NCI-H1048 (cell line): ENCODE data around the gene PDIK1L.
A peak's percentile ranks its signal among the peaks of the same experiment; 100 is the strongest.

Experiments
- DNase-seq: peaks from one replicate; lab custom pipeline; 2025; lab: John Stamatoyannopoulos, UW

Gene PDIK1L

DNA sequence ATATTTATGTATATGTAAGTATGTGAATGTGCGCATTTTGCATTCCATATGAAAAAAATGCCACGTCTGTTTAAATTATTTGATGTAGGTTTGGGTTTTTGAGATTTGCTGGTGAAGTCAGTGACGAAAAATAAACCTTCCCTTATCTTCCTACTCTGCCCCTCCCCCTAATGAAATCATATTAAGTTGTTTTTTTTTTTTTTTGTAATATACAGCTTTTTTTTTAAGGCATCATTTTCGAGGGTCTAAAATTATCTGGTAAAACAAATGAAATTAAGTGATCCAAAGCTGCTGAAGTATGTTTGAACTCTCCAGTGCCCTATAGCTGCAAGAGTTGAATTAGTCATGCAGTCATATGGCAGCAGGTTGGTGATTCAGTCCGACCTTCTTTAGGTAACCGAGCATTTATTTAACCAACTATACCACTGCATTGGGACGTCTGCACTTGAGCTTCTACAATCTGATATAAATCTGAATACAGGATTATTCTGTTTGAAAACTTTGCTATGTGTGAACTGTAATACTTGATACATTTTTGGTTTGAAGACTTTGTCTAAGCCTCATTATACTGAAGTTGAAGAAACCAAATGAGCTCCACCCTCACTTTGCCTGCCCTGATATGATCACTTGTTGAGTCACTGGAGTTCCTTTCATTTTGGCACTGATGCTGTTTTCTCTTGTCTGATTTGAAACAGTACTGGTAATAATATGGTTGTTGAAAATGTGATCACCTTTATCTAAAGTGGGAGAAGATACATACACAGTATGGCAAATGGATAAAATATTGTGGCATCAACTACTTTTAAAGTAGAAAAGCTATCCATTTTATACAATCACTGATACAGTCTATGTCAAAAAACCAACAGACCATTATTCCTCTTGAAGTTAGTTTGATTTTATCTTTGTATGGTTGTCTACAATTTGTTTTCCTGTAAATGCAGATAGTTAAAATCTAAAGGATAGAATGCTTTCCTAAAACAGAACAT lies 11.7 kb downstream of the PDIK1L start:
- no peak for DNase-seq

DNA sequence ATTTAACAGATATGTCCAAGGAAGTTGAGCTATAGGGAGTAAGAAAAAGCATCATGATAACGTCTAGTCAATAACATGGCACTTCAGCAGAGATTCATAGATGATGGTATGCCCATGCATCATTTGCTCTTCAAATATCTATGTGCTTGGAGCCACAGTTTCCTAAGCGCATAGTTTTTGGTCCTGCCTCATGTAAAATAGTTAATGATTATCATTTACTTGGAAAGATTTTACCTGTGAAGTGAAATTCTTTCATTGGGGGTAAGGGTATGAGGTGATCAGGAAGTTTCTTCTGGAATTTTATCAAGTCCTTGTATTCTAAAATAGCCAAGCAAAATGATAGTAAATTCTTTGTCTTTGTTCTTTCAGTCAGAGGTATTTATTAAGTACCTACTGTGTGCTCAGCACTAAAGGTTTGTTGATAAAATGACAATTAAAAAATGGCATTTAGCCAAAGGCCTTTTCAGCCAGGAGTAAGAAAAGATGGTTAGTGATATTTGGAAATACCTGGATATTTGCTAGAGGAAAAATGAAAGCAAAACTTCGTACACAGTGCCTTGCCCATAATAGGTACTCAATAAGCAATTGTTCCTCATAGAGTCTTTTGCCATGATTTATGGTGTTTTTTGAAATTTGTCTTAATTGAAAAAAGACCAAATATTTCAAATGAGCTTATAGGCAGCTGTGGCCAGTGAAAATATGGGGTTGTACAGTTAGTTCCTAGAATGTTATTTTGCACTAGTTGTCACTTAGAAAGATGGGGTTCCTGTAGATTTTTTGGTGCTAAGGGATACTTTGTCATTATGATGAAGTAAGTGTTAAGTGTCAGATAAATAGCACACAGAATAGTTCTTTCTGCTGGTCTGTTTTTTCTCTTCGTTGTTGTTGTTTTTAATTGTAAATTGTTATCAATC lies 13.1 kb downstream of the PDIK1L start:
- no peak for DNase-seq

DNA sequence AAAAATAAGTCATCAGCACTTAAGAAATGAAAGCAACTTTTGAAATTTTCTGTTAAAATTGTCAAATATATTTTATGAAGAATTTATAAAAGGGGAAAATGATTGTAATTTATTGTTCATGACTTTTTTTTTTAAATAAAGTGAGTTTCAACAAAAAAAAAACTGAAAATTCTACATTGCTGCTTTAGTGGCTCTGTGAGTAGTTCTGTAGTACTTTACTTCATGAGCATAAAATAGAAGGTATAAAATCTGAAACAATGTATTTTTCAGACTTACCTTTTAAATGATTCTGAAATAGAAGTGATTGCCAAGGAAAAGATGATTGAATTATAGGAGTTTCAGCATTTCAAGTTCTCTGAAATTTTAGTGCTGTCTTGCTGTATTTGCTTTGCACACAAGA lies 13.8 kb downstream of the PDIK1L start:
- DNase-seq: no peak

DNA sequence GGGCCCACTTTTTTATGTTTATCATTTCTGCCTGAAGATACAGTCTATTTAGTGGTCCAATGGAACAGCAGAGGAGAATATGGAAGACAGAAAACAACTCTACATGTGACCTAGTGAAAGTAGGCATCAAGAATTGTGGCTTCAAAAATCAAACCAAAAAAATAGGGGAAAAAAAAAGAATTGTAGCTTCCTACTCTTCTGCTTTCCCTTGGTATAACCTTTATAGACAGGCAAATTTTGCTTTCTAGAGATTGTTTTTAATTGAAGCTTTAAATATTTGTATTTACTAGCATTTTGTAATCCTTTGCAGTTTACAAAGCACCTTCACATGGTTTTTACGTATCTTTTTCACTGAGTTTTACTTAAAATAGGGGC lies 14.3 kb downstream of the PDIK1L start:
- DNase-seq: no peak

DNA sequence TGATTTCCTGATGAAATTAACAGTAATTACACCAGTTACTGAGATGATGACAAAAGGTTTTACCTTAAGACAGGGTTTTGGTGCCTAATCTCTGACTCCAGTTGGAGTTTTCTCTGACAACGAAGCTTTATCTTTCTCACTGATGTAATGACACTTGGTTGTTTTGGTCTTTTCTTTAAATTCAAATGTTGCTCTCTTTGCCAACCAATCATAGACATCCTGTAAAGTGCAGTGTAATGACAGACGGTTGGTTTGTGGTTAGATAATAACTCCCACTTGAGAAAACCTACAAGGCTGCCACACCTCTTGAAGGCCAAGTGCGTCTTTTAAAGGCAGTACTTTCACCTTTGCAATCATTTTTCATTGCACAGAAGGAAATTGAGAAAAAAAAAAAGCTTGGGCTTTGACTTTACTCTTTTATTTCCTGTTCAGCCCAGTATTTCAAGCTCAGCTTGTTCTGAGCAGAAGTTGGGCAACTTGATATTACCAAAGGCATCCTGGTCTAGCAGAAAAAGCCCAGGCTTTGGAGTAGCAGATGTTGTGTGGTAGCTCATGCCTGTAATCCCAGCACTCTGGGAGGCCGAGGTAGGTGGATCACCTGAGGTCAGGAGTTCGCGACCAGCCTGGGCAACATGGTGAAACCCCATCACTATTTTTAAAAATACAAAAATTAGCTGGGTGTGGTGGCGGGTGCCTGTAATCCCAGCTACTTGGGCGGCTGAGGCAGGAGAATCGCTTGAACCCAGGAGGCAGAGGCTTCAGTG lies 14.9 kb downstream of the PDIK1L start:
- peak; percentile 33 for DNase-seq

DNA sequence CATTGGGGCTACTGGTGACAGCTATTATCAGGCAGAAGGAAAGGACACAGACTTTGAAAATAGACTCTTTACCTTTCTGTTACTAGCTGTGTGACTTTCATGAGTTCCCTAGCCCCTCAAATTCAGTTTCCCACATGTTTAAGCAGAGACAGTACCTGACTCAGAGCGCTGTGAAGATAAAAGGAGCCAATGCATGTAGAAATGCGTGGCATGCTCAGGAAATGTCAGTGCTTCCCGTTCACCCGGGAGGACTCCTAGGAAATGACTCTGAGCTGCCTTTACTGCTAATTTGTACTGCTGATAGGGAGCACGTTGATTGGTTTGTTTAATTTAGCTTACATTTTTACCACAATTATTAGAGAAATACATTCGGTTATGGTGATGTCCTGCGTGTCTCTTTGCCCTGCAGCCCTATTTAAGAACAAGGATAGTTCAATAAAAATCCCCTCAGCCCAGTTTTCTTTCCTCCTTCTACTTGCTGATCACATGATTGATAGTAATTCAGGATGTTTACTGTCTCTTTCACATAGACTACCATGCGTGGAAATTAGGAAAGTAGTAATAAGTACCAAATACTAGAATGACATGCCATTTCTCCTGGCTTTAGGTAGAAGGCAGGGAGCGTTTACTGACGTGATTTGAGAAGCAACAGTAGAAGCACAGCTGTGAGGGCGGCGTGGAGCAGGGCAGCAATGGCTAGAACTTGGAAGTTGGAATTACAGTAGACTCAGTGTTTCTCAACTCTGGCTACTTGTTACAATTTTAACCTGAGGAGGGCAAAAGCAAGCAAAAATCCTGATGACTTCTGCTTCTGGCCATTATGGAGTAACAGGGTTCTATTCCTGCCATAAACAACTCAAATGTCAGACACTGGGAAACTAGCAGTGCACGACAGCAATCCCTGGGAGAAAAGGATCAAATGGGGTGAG lies 15.9 kb downstream of the PDIK1L start:
- DNase-seq: no peak

DNA sequence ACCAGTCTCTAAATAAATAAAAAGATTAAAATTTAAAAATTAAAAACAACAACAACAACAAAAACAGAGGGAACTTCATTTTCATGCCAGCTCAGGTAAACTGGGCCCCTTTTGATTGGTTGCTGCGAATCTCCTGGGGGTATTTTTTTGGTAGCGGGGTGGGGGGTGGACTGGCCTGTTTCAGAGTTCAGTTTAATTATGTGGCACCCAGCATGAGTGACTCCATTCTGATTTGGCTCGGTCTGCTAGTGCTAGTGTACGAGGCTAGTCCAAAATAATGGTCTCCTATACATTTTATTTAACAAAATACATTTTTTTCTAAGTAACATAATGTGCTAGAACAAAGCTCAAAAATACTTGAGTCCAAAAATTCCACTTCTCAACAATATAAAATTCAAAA lies 18.2 kb downstream of the PDIK1L start:
- DNase-seq: no peak

DNA sequence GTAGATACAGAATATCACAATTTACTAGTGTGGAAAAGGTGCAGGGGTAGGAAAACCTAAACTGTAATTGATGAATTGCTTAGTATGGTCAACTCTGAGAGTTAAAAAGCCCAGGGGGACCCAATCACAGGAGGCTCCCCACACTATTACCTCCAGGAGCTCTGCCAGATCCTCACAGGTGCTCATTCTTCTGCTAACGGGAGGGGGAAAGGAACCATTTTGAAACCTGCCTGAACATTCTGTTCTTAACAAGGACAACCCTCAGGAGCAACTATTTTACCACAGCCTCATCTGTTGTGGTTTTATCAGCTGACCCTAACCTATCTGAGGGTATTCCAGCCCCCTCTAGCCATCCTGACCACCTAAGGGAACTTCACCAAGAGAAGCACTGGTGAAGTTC lies 19.1 kb downstream of the PDIK1L start:
- no peak for DNase-seq

DNA sequence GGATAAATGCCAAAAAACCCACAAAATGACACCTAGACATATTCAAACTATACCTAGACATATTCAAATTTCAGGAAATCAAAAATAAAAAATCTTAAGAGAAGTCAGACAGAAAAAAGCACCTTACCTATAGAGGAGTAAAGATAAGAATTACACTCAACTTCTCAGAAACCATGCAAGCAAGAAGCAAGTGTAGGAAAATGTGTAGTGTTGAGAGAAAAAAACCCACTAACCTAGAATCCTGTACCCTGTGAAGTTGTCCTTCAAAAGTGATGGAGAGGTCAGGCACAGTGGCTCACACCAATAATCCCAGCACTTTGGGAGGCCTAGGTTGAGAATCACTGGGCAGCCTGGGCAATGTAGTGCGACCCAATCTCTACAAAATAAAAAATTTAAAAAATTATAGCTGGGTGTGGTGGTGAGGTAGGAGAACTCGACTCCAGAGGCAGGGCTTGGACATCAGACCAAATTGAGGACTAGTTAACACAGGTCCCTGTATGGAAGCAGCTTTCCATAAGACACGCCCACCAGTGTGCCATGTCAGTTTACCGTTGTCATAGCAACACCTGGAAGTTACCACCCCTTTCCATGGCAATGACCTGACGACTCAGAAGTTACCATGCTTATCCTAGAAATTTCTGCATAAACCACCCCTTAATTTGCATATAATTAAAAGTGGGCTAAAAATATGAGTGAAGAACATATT lies 20.7 kb downstream of the PDIK1L start:
- DNase-seq: no peak

DNA sequence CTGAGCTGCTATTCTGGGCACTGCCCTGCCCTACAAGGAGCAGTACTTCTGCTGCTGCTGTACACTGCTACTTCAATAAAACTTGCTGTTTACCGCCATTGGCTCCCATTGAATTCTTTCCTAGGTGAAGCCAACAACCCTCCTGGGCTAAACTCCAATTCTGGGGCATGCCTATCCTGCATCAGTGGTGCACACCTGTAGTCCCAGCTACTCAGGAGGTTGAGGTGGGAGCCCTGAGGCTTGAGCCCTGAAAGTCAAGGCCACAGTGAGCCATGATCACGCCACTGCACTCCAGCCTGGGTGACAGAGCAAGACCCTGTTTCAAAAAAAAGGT lies 21.2 kb downstream of the PDIK1L start:
- DNase-seq: no peak

DNA sequence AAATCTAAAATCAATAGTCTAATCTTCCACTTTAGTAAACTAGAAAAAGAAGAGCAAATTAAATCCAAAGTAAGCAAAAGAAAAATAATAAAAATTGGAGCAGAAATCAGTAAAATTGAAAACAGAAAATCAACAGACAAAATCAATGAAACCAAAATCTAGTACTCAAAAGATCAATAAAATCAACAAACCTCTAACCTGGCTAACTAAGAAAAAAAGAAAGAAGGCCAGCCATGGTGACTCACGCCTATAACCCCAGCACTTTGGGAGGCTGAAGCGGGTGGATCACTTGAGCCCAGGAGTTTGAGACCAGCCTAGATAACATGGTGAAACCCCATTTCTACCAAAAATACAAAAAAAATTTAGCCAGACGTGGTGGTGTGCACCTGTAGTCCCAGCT lies 22.8 kb downstream of the PDIK1L start:
- no peak for DNase-seq

DNA sequence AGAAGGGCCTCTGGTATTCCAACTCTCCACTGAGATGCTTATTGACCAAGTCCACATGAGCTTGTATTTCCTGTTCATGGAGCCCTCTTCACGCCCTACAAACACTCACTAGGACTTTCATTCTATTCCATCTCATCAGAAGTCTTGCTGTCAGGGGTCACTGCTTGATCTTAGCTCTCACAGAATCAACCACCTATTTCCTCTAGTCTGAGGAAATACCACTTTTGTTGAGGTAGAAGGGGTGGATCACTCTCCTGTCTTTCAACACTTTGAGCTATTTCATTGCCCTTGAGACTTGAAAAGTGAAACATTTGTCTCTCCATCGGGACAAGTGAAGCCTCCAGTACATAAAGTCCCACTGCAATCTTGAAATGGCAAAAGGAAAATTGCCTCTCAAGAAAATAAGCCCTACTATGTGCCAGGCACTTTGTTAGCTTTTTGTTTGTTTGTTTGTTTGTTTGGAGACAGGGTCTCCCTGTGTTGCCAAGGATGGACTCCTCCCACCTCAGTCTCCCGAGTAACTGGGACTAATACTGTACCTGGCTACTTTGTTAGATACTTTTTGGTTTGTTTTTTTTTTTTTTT lies 27.4 kb downstream of the PDIK1L start:
- DNase-seq: no peak

DNA sequence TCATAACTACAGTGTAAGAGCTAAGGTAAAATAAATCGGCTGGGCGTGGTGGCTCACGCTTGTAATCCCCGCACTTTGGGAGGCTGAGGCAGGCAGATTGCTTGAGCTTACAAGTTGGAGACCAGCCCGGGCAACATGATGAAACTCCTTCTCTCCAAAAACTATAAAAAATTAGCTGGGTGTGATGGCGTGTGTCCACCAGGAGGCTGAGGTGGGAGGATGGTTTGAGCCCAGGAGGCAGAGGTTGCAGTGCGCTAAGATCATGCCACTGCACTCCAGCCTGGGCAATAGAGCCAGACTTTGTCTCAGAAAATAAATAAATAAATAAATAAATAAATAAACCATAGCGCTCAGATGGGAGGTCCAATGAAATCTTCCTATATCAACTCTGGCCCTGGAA lies 30.5 kb downstream of the PDIK1L start:
- DNase-seq: no peak

DNA sequence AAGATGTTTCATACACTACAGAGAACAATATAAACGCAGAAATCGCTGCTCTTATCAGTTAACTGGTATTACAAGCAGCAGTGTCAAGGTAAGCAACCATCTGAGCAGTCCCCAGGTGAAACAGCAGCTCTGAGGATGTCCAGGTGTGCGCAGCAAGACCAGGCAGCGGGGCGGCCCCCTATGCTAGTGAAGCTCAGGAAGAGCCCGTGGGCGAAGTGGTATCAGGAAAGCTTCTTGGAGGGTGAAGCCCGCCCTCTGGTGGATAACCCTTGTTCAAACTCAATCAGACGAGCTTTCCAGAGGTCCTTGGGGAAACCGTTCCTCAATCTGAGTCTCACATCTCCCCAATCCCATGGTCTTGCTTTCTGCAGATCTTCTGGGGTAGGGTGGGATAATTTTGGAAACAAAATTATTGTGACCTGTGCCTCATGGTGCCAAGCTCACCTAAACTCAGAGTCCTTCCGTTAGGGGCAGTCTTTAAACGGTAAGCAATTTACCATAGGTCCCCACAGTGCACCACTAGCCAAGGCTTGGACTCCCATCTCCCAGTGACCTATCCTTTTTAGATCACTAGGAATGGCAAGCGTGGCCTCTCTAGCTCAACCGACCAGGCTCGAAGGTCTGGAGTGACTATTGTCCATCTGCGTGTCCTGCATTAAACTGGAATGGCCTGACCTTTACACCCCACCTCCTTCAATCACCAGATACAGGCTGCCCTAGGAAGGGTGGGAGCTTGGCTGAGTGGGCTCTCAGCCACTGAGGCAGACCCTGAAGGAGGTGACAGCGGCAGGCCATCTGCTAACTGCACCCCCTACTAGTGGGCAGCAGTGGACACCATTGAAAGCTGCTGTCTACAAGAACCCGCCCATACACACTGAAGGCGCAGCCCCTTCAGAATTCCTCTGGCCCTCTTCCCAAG lies 33.7 kb downstream of the PDIK1L start:
- DNase-seq: peak; percentile 74

DNA sequence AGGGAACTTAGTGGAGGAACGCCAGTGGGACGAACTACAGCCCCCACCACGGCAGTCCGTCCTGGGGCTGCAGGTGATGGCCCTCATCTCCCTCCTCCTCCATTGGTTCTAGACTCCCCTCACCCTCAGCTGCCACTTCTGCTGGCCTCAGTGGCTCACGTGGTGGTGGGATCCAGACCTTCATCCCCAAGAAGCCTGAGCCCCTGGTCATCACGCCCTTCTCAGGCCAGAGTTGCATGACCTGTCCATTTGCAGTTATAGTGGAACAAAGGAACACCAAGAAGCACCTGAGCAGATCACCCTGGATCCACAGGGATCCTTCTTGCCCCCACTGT lies 34.3 kb downstream of the PDIK1L start:
- no peak for DNase-seq

DNA sequence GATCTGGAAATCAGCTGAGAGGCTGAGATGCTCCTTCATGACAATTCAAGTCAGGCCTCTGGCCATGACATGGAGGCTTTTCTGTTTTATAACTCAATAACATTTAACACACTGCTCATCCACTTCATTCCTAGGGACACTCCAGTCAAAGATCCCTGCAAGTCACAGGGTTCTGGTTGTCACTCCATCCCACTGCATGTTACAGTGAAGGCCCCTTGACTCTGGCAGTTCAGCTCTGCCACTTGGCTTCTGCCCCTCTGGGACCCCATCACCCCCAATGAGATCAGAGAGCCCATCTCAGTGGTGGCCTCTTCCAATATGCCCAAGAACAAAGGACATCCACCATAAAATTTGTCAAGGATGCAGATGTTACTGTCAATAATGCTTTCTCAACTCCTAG lies 37.3 kb downstream of the PDIK1L start:
- no peak for DNase-seq

DNA sequence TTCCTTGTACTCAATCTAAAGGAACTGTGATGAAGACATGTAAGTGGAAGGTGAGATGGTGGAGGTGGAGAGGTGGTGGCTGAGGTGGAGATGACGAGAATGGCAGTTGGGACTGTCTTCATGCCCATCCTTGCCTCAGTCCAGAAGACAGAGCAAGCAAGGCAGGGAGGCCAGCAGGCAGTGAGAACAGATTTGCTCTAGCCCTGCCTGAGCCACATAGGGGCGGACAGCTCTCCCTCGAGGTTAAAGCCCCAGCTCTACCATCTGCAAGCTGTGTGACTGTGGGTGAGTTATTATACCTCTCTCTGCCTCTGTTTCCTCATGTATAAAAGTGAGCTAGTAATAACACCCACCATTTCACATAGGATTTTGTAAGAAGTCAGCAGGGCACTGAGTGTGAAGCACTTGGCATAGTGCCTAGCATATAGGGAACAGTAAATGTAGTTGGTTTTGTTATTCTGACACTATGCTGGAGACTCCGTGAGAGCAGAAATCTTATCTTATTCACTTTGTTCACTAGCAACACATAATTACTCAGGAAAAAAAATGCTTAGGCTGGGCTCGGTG lies 42.4 kb downstream of the PDIK1L start:
- no peak for DNase-seq

DNA sequence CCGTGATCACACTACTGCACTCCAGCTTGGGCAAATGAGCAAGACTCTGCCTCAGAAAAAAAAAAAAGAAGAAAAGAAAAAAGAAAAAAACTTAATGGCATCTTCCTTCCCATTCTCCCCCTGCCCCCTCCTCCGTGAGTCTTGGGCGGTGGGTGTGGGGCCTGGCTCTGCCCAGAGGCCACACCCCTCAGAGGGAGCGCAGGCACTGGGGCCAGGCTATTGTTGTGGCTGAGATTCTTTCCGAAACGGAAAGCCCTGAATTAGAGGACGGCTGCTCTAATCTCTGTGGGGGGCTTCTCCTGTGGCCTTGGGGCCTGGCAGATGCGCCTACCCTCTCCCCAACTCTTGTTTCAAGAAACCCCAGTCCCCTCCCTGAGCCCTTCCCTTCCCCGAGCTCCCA lies 43.1 kb downstream of the PDIK1L start:
- DNase-seq: no peak
